DMS53 treated with DMSO at 0.1 percent for 48 hours (cell line): ENCODE data around the gene GOLGA7B.
A peak's percentile ranks its signal among the peaks of the same experiment; 100 is the strongest.

ENCODE experiments used
- DNase-seq: peaks from one replicate; lab custom pipeline; 2025; ENCODE audit not compliant: unreplicated experiment; lab: John Stamatoyannopoulos, UW

The GOLGA7B gene

DNA sequence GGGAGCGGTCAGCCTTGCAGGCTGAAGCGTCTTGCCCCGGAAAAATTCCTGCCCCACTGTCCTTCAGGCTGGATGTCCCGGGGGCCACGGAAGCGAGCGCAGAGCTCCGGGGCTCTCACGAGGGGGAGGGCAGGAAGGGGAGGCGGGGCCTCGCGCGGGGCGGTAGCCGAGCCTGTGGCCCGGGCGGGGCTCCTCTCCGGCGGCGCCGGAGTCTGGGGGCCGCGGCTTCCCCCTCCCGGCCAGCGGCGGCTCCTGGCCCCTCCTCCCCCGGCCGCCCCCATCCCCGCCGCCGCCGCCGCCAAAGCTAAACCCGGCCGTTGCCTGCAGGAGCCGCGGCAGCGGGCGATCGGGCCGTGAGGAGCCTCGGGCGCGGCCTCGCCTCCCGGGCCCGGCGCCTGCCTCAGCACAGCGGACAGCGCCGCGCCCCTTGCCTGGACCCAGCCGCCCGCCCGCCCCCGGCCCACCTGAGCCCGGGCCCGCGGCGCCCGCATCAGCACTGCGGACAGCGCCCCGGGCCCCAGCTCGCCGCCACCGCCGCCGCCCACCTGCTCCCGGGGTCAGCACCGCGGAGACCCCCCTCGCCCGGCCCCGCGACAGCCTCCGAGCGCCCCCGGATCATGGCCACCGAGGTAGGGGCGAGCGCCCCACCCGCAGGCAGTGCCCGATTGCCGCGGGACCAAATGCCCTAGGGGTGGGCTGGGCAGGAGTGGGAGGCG lies at the start of gene GOLGA7B:
Gene GOLGA7B (plus strand): TSS at position 157 of the 716 bp plus-strand sequence. CDS start 461 bp downstream, at position 618.
- DNase-seq: peak; percentile 83

DNA sequence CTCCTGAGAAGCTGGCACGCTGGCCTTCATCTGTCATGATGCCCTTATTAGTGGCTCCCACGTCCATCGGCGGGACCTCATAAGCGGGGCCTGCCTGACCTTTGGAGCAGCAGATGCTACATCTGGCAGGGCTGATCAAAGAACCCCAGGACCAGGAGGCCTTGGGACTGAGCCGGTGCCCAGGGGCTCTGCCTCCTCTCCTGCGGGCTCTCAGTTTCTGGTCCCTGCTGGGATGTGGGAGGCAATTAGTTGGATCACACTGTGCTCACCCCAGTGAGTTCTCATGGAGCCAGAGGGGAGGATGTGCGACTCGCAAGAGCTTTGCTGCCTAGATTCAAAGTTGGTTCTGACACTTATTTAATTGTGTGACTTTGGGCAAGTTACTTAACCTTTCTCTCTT lies 49.2 kb upstream of the GOLGA7B start:
- no peak for DNase-seq

DNA sequence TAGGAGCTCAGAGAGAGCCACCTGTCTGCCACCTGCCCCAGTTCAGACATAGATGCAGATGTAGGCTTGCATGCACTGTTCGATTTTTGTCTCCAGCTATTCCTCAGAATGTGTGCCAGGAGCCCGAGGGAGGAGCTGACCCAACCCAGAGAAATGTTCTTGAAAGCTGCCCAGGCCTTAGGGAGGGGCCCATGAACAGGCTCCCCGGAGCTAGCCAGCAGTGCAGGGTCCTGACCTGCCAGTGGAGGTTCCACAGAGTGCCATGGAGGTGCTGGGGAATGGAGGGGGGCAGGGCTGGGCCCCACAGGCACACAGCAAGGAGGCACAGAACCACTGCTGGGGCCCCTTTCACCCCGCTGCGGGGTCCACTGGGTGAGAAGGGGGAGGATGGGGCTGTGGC lies 48.2 kb upstream of the GOLGA7B start:
- no peak for DNase-seq

DNA sequence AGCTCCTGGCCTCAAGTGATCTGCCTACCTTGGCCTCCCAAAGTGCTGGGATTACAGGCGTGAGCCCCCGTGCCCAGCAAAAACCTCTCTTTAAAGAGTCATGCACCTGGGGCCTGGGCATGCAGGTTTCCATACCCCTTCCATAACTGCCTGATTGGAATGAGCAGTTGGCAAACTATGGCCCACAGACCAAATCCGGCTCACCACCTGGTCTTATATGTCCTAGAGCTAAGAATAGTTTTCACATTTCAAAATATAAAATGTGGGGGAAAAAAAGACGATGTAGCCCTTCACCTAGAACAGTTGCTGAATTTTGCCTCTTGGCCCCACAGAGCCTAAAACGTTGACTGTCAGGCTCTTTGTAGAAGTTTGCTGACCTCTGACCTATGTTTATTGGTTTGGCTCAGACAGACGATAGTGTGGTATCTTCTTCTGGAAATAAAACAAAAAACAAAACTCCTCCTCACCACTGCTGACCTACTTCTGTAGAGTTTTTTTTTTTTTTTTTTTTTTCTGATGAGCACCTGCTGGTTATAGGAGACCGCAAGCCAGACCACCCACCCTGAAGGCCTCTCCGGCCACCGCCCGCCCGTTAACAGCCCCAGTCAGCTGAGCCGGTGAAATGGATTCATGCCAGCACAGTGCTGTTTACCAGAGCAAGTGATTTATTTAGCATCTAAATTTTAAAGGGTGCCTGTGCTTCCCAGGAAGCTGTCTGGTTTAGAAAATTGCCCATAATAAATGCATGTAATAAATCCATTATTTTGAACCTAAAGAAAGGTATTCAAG lies 44.4 kb upstream of the GOLGA7B start:
- DNase-seq: no peak

DNA sequence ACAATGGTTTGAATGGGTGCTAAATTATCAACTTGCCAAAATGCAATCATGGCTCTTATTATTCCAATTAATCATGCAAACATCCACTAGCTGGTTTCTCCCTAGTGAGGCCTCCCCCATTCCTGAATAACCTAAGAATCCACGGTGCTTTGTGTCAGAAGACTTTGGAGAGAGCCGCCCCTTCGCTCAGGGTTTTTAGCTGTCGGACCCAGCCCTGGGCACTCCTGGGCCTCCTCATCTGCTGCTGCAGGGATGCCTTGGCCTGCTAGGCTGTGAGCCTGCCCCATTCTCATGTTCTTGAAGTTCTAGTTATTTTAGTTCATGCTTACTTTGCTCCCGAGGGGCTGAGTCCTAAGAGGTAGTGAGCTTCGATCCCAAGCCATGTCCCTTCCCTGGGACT lies 43.7 kb upstream of the GOLGA7B start:
- no peak for DNase-seq

DNA sequence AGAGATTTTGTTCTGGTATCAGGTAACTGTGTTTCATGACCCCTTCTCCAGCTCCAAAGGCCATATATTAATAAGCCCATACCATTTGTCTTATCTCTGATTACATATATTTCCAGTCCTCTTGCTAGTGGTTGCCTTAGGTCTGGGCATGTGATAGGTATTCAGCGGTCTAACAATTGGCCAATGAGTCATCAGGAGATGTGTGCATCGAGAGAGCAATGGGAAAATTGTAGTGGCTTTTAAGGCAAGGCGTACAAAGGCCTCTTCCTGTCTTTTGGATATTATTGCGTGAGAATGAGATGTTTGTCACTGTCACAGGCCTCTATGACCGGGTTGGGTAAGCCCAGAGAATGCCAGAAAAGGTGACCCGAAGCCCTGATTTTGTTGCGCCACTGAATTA lies 39.2 kb upstream of the GOLGA7B start:
- peak; percentile 95 for DNase-seq

DNA sequence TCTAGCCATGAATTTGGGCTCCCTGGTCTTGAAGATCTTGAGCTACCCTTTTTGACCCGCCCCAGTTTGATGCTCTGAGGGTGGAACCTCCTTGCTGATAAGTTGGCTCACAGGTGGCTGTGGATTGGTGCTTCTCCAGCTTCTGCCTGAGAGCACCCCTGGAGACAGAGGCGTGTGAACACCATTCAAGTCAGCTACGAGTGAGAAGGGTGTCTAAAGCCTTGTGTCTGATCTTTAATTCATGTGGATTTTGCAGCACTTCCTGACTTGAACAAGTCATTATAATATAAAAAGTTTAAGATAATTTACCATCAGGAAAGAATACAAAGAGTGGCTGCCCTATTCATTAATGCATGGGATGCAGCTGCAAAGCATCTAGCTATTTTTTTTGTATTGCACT lies 37.7 kb upstream of the GOLGA7B start:
- no peak for DNase-seq

DNA sequence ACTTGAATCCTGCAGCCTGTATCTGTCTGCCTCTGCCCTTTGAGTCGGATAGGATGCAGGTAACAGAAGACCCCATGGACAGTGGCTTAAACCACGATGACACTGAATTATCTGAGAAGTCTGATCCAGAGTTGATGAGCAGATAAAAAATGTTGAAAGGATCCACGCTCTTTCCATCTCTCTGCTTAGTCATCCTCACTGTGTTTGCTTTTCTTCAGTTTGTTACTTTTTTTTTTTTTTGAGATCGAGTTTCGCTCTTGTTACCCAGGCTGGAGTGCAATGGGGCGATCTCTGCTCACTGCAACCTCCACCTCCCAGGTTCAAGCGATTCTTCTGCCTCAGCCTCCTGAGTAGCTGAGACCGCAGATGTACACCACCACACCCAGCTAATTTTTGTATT lies 36.9 kb upstream of the GOLGA7B start:
- peak; percentile 79 for DNase-seq

DNA sequence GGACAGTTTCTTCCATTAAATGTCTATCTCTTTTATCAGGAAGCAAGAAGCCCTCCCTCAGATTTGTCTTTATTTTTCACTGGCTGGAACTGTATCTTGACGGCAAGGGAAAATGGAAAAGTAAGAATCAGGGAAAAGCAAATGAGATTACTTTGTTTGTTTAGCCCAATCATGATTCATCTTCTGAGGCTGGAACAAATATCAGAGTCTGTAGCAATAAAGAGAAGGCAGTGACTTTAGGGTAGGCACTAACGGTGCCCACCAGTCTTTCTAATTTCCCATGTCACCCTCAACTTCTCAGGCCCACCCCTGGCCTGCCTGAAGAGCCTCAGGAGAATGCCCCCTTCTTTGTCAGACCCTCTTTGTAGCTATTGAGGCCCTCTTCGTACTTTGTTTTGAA lies 36.3 kb upstream of the GOLGA7B start:
- peak; percentile 33 for DNase-seq

GRCh38 chr10:97814996-97815395 lies 34.6 kb upstream of the GOLGA7B start:
- no peak for DNase-seq

DNA sequence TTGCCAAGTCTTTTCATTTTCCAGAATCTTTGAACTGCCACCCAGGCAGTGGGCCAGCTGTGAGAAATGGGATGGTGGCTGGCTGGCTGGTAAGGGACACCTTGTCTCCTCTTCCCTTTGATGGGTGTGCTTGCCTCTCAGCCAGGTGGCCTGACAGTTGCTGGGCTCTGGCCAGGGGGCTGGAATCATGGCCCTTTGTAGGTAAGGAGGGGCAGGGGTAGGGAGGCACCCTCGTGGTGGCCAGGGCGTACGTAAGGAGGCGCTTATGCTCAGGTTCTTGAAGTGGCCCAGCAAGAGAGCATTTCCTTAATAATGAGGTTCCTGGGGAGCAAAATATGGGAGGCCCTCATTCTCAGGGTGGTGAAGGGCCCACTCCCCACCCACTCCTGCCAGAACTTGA lies 33.0 kb upstream of the GOLGA7B start:
- DNase-seq: no peak

GRCh38 chr10:97818572-97818971 lies 31.1 kb upstream of the GOLGA7B start:
- DNase-seq: no peak

- no peak for DNase-seq
These were observed 29.4 kb upstream of the GOLGA7B start for GRCh38 chr10:97820096-97820704.

DNA sequence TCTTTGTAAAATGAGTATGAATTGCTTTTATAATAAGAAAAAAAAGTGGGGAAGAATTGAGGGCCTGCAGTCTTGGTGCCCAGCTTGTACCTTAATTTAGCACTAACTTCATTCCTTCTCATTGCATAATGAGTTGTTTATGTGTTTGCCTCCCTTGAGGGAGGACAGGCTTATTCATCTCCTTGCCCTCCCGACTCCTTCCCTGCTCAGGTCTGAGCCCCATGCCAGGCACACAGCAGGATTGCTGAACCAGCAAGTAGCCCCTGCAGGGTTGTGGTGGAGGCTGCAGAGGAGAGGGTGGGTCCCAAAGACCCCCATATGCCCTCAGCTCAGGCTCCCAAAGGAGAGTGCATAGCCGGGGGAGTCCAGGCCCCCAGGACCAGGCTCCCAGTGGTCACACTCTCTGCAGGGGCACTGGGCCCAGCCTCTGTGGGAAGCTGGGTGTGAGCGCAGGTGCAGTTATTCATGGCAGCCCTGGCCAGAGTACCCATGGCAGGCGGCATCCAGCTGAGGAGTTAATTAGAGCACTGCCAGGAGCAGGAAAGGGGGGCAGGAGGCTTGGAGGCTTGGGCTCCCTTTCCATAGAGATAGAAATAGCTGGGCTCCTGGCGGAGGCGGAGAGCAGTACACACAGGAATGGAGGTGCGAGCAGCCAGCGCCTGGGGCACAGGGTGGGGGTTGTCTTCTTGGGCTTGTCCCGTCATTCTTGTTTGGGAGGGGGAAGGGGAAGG lies 28.2 kb upstream of the GOLGA7B start:
- DNase-seq: no peak

GRCh38 chr10:97822261-97822687 lies 27.4 kb upstream of the GOLGA7B start:
- peak; percentile 63 for DNase-seq

GRCh38 chr10:97823734-97824133 lies 25.9 kb upstream of the GOLGA7B start:
- no peak for DNase-seq

GRCh38 chr10:97825020-97825760 lies 24.5 kb upstream of the GOLGA7B start:
- no peak for DNase-seq

- no peak for DNase-seq
These were observed 22.8 kb upstream of the GOLGA7B start for GRCh38 chr10:97826892-97827291.

DNA sequence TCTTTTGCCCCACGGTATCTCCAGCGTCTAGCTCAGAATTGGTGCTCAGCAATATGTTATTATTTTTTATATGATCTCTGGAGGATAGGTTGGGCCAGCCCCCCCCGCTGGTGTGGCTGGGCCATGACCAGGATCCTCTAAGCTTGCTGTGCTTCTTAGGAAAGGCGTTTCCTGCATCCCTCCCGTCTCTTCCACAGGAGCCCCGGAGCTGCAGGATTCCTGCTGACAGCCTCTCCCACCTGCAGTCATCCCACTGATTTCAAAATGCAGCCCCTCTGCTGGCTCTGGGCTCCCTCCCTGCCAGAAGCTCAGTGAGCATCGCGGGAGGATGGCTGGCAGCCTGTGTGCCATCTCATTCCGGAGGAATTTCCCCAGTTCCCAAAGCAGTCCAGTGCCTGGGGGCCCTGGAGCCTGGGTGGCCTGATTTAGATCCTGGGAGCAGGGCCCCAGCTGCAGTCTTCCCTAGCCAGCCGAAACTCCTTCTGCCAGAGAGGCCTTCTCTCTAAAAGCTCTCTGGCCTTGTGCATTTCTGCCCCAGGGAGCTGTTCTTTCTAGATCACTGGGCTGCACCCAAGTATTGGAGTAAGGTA lies 21.8 kb upstream of the GOLGA7B start:
- DNase-seq: no peak

DNA sequence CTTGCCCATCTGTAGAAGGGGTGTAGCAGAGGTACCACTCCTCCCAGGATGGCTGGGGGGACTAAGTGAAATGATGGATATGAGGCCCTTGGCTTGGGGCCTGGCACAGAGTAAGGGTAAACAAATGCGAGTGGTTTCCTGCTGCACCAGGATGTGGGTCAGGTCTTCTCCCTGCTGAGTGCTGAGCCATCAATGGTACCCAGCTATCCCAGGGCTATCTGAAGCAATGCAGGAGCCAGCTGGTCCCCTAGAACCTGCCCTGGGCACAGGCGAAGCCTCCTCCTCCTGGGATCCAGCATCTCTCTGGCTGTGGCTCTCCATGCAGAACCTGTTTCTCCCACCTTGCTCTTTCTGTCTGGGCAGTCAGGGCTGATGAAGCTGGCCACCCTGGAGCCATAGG lies 20.9 kb upstream of the GOLGA7B start:
- DNase-seq: no peak
